ENCODE results near the gene CIAO2B. TPM values are rescaled to one million over a fixed set of nuclear protein-coding genes. Genes with fewer than 3 reads are reported as not detected.

CIAO2B gene
- polyA plus RNA-seq, 3 donors, result 121 to 140 (median 132) TPM

GRCh38 chr16:66910175-66910940, 23.8 kb downstream of the CIAO2B start:
- intact Hi-C loops (cut with micrococcal nuclease), result no loop called here
- H3K4me3 Mint-ChIP-seq, result no peak overlapping the region
- 92% methylated on average over 10 of the region's 14 CpGs for WGBS (ENCODE audit: insufficient coverage)
- no peaks in the 10 kb centered on the region for H3K79me2 ChIP-seq (ENCODE audit: insufficient read depth, low read length)
- no peak overlapping the region for H3K27ac Mint-ChIP-seq
- H3K4me3 ChIP-seq (replicated peaks in 1 of 3; ENCODE audit: low read depth in 2 of 3, low read length in 3 of 3), result no peak overlapping the region
- H3K4me1 Mint-ChIP-seq, result no peaks in the 10 kb centered on the region
- H3K27ac ChIP-seq (ENCODE audit: low read depth in 1 of 2, low read length in 2 of 2), result no peak overlapping the region
- no peaks in the 10 kb centered on the region for H4K20me1 ChIP-seq (ENCODE audit: insufficient read depth, low read length)
- H3K27me3 Mint-ChIP-seq (ENCODE audit: low read depth in 3 of 3), result peaks cover 1 to 12% (median 10%) of the 10 kb centered on the region in 3 donors
- no peak overlapping the region for H2AFZ ChIP-seq (ENCODE audit: insufficient read depth, low read depth, low read length, poor library complexity, severe bottlenecking)
- H3K9me3 ChIP-seq (replicated peaks in 1 of 2; ENCODE audit: control insufficient read depth in 1 of 2, insufficient read depth in 1 of 2, low read length in 2 of 2), result no peaks in the 10 kb centered on the region
- H3K9ac ChIP-seq (ENCODE audit: insufficient read depth, low read length, poor library complexity, severe bottlenecking), result no peak overlapping the region
- no peaks in the 10 kb centered on the region for H3K9me3 Mint-ChIP-seq
- no peak overlapping the region for H3K4me2 ChIP-seq (replicated peaks; ENCODE audit: extremely low read depth, low read length, poor library complexity, severe bottlenecking)
- H3K4me1 ChIP-seq (ENCODE audit: control insufficient read depth in 1 of 2, insufficient read depth in 2 of 2, low read length in 2 of 2), result no peaks in the 10 kb centered on the region
- TF ChIP-seq, protein P1, sequence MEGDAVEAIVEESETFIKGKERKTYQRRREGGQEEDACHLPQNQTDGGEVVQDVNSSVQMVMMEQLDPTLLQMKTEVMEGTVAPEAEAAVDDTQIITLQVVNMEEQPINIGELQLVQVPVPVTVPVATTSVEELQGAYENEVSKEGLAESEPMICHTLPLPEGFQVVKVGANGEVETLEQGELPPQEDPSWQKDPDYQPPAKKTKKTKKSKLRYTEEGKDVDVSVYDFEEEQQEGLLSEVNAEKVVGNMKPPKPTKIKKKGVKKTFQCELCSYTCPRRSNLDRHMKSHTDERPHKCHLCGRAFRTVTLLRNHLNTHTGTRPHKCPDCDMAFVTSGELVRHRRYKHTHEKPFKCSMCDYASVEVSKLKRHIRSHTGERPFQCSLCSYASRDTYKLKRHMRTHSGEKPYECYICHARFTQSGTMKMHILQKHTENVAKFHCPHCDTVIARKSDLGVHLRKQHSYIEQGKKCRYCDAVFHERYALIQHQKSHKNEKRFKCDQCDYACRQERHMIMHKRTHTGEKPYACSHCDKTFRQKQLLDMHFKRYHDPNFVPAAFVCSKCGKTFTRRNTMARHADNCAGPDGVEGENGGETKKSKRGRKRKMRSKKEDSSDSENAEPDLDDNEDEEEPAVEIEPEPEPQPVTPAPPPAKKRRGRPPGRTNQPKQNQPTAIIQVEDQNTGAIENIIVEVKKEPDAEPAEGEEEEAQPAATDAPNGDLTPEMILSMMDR (IDR thresholded peaks at IDR 0.05), result no peak
- no peaks in the 10 kb centered on the region for H3K27me3 ChIP-seq (ENCODE audit: control insufficient read depth in 2 of 2, insufficient read depth in 2 of 2, low read length in 2 of 2)
- H3K36me3 Mint-ChIP-seq, result no peaks in the 10 kb centered on the region
- no peak for DNase-seq
- no peaks in the 10 kb centered on the region for H3K36me3 ChIP-seq (replicated peaks in 1 of 2; ENCODE audit: control insufficient read depth in 1 of 2, insufficient read depth in 2 of 2, low read length in 2 of 2)

- H3K79me2 ChIP-seq (ENCODE audit: insufficient read depth, low read length), result no peaks in the 10 kb centered on the region
- Mint-ChIP-seq H3K27me3 (ENCODE audit: low read depth in 3 of 3) (peaks cover 3 to 12% (median 10%) of the 10 kb centered on the region in 3 donors), H3K9me3 (no peaks in the 10 kb centered on the region), H3K4me1 (no peaks in the 10 kb centered on the region), H3K4me3 (no peak overlapping the region), H3K27ac (peak overlapping the region in 1 of 7 donors; percentile 15), H3K36me3 (no peaks in the 10 kb centered on the region)
- TF ChIP-seq, protein P1 (IDR thresholded peaks at IDR 0.05), result no peak
- no peaks in the 10 kb centered on the region for H4K20me1 ChIP-seq (ENCODE audit: insufficient read depth, low read length)
- no peak for DNase-seq
- no peak overlapping the region for H3K9ac ChIP-seq (ENCODE audit: insufficient read depth, low read length, poor library complexity, severe bottlenecking)
- no peak overlapping the region for H3K27ac ChIP-seq (ENCODE audit: low read depth in 1 of 2, low read length in 2 of 2)
- H2AFZ ChIP-seq (ENCODE audit: insufficient read depth, low read depth, low read length, poor library complexity, severe bottlenecking), result no peak overlapping the region
- H3K27me3 ChIP-seq (ENCODE audit: control insufficient read depth in 2 of 2, insufficient read depth in 2 of 2, low read length in 2 of 2), result no peaks in the 10 kb centered on the region
- WGBS (ENCODE audit: insufficient coverage), result 90% methylated on average over 6 of the region's 14 CpGs
- intact Hi-C loops (cut with micrococcal nuclease), result no loop called here
- no peak overlapping the region for H3K4me3 ChIP-seq (replicated peaks in 1 of 3; ENCODE audit: low read depth in 2 of 3, low read length in 3 of 3)
- H3K4me1 ChIP-seq (ENCODE audit: control insufficient read depth in 1 of 2, insufficient read depth in 2 of 2, low read length in 2 of 2), result no peaks in the 10 kb centered on the region
- no peak overlapping the region for H3K4me2 ChIP-seq (replicated peaks; ENCODE audit: extremely low read depth, low read length, poor library complexity, severe bottlenecking)
- no peaks in the 10 kb centered on the region for H3K9me3 ChIP-seq (replicated peaks in 1 of 2; ENCODE audit: control insufficient read depth in 1 of 2, insufficient read depth in 1 of 2, low read length in 2 of 2)
- no peaks in the 10 kb centered on the region for H3K36me3 ChIP-seq (replicated peaks in 1 of 2; ENCODE audit: control insufficient read depth in 1 of 2, insufficient read depth in 2 of 2, low read length in 2 of 2)
Observed at GRCh38 chr16:66908762-66909559, 25.2 kb downstream of the CIAO2B start.
